Stimulated activated CD8-positive, alpha-beta memory T cell treated with anti-CD3 and anti-CD28 coated beads, Interleukin-12 subunit alpha, Interleukin-12 subunit beta, amount 100 ng/mL, for 1 hour (primary cell): Measurements from ENCODE around the gene KBTBD12.
"Not testable (repeated sequence)": the region's sequence is repeated elsewhere in the genome, so short reads cannot be mapped to it uniquely, and the experiment has no call there.

Source experiments
- DNase-seq: peaks from one replicate; pipeline ENCODE4 v3.0.0-alpha.2; 2020; ENCODE audit warnings: low read depth

KBTBD12 gene

GRCh38 chr3:127915115-127915936, at the start of gene KBTBD12:
Gene KBTBD12 (plus strand): TSS chr3:127915232. CDS start chr3:127923062, 7,830 bp downstream.
- DNase-seq = no peak

GRCh38 chr3:127865941-127866340, 49.1 kb upstream of the KBTBD12 start:
- no peak for DNase-seq

DNA sequence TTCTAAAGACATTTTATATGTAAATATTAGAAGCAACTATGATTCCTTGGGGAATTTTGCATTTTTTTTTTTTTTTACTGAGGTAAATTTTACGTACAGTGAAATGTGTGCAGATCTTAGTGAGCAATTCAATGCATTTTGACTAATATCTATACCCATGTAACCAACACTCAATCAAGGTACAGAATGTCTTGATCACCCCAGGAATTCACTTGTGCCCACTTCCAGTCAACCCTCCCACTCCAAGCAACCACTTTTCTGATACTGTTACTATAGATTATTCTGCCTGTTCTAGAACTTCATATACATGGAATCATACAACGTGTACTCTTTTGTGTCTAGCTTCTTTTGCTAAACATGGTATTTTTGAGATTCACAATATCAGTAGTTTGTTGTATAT, 47.6 kb upstream of the KBTBD12 start:
- DNase-seq = no peak

DNA sequence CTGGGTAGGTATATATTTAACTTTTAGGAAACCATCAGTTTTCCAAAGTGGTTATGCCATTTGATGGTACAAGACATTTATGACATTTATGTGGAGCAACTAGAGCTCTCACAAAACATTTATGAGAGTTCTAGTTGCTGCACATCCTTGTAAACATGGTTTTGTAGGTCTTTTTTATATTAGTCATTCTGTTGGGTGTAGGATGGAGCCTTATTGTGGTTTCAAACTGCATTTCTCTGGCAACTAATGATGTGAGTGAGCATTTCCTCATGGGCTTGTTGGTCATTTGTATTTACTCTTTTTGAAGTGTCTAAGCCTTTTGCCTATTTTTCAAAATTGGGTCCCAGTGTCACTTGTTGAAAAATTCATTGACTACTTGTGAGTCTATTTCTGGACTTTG, 47.0 kb upstream of the KBTBD12 start:
- DNase-seq = no peak

GRCh38 chr3:127870156-127870555, 44.9 kb upstream of the KBTBD12 start:
- DNase-seq = no peak

- DNase-seq = not testable (repeated sequence)
Observed at GRCh38 chr3:127874097-127874496, 40.9 kb upstream of the KBTBD12 start.

DNA sequence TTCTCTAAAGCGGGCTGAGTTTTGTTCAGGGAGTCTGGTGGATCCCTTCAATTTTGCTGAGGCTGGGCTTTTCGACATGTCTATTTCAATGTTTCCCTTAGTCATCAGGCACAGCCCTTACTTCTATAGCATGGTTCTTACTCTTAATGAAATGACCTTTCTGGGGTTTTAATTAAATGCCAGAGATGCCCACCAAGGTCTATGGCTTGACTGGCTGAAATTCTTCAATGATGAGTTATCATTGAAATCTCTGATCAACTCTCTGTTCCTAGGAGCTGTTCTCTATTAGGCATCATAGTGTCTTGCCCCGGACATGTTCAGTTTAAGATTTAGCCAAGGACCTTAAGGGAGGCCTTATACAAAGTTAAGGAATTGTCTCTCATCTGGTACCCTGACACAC, 33.4 kb upstream of the KBTBD12 start:
- DNase-seq = no peak

GRCh38 chr3:127884041-127884440, 31.0 kb upstream of the KBTBD12 start:
- DNase-seq = no peak

GRCh38 chr3:127886231-127886955, 28.6 kb upstream of the KBTBD12 start:
- DNase-seq = no peak

DNA sequence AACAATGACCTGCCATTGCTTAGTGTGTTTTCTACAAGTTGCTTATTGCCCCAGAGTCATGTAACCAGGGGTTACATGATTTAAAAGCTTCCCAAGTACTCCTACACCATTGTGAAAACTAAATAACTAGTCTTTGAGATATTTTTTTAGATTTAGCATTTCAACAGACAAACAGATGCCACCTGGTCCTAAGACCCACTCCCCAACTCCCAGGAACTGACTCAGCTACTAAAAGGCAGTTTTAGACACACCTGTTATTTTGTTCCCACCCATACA, 28.1 kb upstream of the KBTBD12 start:
- no peak for DNase-seq

DNA sequence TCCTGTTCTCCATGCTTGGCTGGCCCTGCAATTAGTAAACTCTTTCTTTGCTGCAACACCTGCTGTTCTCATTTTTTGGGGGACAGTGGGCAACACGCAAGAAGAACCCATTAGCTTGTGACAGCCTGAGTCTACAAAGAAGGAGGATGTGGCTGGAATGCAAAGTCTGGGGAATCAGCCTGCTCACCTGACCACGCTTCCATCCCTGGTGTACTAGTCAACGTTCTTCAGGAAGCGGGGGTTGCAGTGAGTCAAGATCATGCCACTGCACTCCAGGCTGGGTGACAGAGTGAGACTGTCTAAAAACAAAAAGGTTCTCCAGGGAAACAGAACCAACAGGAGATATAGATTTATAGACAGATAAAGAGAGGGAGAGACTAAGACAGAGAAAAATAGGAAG, 27.7 kb upstream of the KBTBD12 start:
- DNase-seq = no peak

DNA sequence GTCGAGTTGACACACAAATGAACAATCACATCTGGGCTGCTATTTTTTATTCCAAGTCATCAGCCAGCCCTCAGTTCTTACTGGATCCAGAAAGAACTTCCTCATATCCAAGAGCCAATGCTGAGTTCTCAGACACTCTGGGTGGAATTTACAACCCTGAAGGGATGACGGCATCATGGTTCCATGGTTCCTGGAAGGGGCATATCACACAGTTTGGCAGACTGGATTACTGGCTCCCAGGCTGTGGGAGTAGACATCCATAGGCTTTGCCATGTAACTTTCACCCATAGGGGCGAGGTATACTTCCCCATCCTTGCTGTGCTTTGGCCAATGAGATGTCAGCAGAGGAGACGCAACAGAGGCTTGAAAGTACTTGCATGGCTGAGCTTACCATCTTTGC, 26.9 kb upstream of the KBTBD12 start:
- DNase-seq = no peak

- DNase-seq = no peak
Observed at GRCh38 chr3:127888564-127889107, 26.4 kb upstream of the KBTBD12 start.

DNA sequence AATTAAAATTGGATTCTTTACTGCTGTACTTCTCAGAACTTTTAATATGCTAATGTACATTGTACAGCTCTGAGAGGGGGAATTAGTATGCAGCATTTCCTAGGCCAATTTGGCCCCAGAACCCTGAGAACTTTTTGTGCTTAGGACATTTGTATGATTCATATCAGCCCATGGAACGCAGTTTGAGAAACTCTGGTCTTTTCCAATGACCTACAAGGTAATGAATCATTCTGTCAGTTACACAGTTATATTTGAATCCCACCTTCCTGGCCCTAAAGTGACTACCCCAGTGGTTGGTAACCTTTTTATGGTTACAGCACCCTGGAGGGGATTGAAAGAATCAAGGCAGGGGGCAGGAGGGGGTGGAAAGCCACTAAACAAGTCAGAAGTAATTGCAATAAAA, 25.6 kb upstream of the KBTBD12 start:
- no peak for DNase-seq

DNA sequence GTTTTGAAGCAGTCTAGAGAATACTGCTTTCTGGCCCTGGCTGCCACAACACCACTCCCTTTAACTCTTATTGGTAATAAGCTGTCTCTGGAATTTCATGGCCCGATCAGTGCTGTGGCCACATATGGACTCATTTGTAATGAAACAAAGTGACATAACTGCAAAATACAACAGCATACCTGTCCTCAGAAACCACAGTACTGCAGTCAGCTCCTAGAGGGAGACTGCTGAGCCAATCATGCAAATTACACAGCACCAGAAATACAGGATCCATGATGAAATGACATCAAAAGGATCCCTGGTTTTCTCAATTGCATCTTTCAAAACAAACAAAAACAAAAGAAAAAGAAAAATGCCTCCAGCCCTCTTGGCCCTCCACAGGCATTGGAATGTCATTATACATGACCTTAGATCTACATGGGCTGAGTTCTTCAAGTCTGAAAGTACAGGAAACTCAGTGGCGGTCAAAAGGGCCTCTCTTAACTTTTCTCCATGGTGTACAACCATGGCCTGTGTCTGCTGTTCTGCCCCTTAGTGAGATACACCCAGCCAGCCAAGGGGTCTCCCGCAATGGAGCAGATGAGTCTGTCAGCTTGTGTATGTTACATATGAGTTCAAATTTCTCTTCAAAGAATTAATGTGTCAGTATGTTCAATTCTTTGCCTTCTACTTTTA, 24.9 kb upstream of the KBTBD12 start:
- no peak for DNase-seq

GRCh38 chr3:127890651-127891290, 24.3 kb upstream of the KBTBD12 start:
- not testable (repeated sequence) for DNase-seq

GRCh38 chr3:127894481-127894880, 20.6 kb upstream of the KBTBD12 start:
- no peak for DNase-seq

DNA sequence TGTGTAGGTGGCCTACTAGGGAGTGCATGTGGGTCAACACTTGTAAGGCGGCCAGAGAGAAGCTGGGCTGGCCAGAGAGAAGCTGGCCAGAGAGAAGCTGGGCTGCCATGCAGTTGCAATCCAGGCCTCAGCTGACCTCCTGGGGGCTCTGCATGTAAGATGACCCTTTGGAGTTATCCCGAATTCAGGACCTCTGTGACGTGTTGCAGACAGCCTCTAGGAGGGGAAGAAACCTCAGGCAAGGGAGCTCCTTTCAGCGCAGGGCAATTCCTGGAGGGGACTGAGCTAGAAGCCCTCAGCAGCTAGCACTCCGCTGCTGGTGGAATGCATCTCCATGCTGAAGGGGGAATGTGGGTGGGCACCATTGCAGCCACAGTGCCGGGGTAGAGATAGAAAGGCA, 15.8 kb upstream of the KBTBD12 start:
- DNase-seq = no peak

DNA sequence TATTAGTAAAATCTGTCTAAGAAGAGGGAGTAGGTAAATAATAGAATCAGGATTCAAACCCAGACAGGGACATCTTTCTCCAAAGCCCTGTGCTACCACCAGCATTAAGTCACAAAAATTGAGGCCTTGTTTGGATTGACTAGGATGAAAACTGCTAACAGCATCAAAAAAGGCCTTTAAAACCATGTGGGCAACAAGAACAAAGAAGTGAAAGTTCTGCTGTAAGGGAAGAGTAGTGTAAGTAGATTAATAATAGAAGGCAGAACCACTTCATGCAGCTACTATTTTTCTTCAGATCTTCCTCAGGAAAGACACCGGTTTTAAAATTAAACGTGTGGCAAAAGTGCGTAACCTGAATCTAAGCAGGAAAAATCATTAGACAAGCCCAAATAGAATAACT, 15.3 kb upstream of the KBTBD12 start:
- DNase-seq = no peak

DNA sequence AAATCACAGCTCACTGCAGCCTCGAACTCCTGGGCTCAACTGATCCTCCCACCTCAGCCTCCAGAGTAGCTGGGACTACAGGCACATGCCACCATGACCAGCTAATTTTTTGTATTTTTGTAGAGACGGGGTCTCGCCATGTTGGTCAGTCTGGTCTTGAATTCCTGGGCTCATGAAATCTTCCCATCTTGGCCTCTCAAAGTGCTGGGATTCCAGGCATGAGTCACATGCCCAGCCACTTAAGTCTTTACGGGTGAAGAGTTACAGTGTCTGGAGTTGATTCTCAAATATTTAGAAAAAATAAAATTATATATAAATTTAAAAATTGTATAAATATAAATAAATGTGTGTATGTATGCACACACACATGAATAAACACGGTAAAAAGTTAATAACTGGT, 14.5 kb upstream of the KBTBD12 start:
- DNase-seq = no peak

DNA sequence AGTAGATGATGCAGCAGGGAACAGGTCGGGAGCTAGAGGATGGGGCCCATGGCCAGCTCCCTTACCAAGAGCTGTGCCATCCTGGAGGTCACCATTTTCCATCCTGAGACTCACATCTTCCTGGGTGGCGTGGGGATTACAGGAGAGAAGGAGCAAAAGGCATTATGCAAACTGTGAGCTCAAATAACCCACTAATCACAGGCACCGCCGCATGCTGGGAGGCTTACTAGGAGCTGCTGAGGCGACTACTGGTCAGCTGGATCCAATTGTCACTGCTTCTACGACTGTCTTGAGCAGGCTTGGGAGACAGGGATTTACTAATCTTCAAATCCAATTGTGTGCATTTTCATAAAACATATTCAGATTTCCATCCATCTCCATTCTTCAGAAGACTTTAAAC, 12.5 kb upstream of the KBTBD12 start:
- DNase-seq = no peak

GRCh38 chr3:127903611-127904375, 11.2 kb upstream of the KBTBD12 start:
- DNase-seq = no peak
